Nephron (organoid): ENCODE results near the gene TXLNA.

ENCODE experiments used
- H3K27ac Mint-ChIP-seq, 3 experiments: 2 replicates each; pipeline ENCODE4 v1.8.0; 2020; ENCODE audit warnings: mixed read lengths in 3 of 3, mild to moderate bottlenecking in 2 of 3, moderate library complexity in 1 of 3
- H3K27me3 Mint-ChIP-seq: 2 replicates; pipeline ENCODE4 v1.8.0; 2021; ENCODE audit warnings: low read depth, mild to moderate bottlenecking, moderate library complexity, mixed read lengths
- H3K36me3 Mint-ChIP-seq: 2 replicates; pipeline ENCODE4 v1.8.0; 2020; ENCODE audit warnings: low read depth, mixed read lengths
- H3K4me1 Mint-ChIP-seq: 2 replicates; pipeline ENCODE4 v1.8.0; 2020; ENCODE audit warnings: mixed read lengths
- H3K4me3 Mint-ChIP-seq, 3 experiments: 2 replicates each; pipeline ENCODE4 v1.8.0; 2020; ENCODE audit warnings: mild to moderate bottlenecking in 3 of 3, mixed read lengths in 3 of 3, moderate library complexity in 2 of 3
- H3K9me3 Mint-ChIP-seq: 2 replicates; pipeline ENCODE4 v1.8.0; 2020; ENCODE audit warnings: mixed read lengths
- TF ChIP-seq, protein P1 (sequence below), 3 experiments: fragments of 200-600 bp; sonication (generic); IDR thresholded peaks; one replicate each; pipeline ENCODE4 v1.5.0; 2021; ENCODE audit warnings: antibody characterized with exemption in 3 of 3; ENCODE audit not compliant: unreplicated experiment in 3 of 3

TXLNA gene

DNA sequence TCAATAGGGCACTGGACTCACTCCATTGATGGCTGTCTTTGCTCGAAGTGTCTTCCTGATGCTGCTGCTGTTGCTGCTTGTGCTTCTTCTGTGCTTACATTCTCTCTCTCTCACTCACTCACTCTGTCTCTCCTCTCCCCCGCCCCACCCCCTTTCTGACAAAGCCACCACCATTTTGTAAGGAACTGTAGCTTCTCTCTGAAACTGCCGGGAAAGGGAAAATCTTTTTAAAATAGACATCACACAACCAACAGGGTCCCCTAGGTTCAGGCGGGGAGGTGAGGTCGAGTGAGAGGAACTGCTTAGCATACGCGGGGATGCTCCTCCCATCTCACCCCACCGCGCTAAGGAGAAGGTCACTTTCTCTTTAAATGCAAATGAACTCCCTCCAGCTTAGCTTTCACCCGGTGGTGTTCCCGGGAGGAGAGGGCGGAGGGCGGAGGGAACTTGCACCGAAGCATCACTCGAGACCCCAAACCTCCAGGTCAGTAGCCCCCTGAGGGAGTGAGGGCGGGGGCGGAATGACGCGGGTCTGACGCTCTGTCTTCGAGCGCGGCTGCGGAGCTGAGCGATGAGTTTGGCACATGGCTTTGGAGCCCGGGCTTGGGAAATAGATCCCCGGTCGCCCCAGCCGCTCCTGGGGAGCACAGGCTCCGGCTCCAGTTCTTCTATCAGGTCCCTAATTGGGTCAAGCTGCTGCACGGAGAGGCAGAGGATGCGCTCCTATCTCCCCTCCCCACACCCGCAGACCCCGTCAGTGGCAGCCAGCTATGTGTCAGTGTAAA, 20.9 kb downstream of the TXLNA start, which contains the start of gene CCDC28B:
CCDC28B (plus strand) TSS at position 370 of the 785 bp plus-strand sequence. CDS start 1,341 bp downstream, outside the sequence.
- TF ChIP-seq, protein P1, sequence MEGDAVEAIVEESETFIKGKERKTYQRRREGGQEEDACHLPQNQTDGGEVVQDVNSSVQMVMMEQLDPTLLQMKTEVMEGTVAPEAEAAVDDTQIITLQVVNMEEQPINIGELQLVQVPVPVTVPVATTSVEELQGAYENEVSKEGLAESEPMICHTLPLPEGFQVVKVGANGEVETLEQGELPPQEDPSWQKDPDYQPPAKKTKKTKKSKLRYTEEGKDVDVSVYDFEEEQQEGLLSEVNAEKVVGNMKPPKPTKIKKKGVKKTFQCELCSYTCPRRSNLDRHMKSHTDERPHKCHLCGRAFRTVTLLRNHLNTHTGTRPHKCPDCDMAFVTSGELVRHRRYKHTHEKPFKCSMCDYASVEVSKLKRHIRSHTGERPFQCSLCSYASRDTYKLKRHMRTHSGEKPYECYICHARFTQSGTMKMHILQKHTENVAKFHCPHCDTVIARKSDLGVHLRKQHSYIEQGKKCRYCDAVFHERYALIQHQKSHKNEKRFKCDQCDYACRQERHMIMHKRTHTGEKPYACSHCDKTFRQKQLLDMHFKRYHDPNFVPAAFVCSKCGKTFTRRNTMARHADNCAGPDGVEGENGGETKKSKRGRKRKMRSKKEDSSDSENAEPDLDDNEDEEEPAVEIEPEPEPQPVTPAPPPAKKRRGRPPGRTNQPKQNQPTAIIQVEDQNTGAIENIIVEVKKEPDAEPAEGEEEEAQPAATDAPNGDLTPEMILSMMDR (IDR thresholded peaks at IDR 0.05; ENCODE audit: unreplicated experiment in 3 of 3) = no peak
- H3K4me3 Mint-ChIP-seq = peak within 1 kb of the TSS; percentile 85 to 93 (median 86)
- H3K36me3 Mint-ChIP-seq = peaks cover 11% of the 10 kb centered on the region
- peak within 1 kb of the TSS; percentile 97 to 98 (median 98) for H3K27ac Mint-ChIP-seq
- peaks cover 41% of the 10 kb centered on the region for H3K4me1 Mint-ChIP-seq
- H3K9me3 Mint-ChIP-seq = no peaks in the 10 kb centered on the region
- no peaks in the 10 kb centered on the region for H3K27me3 Mint-ChIP-seq

DNA sequence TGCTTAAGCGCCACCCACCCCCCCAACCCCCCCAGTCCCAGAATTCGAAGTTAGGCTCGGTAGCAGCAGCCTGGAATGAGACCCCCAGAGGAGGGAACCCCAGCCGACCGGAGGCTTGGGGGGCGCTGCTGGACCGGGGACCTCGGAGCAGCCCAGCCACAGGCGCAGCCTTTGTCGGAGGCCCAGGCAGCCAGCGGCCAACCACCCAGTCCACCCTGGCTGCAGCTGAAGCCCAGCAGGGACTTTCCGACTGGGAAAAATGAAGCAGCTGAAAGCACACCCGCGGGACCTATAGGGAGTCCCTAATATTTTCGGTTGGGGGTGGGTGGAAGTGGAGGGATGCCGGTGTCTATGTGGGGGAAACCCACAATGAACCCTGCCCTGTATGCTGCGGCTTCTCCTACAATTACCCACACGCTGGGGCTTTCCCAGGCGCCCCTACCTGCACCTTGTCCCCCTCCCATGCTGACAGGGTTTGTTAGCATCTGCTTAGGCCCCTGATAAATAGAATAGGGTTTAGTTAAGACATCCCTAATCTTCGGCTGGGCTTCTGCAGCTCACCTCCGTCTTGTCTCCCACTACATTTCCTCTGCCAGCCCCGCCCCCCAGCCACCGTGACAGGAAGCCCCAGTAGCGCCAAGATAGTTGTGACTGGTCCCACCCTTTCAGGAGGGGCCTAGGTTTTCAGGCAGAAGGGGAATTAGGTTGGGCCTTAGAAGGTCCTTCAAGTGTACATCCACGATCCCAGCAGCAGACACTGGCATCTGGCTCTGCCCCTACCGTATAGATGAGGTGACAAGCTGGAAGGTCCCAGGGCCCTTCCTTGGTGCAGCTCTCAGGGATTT, 21.8 kb downstream of the TXLNA start:
- TF ChIP-seq, protein P1 (IDR thresholded peaks at IDR 0.05; ENCODE audit: unreplicated experiment in 3 of 3) = no peak
- peaks cover 45% of the 10 kb centered on the region for H3K4me1 Mint-ChIP-seq
- no peaks in the 10 kb centered on the region for H3K9me3 Mint-ChIP-seq
- H3K27ac Mint-ChIP-seq = peak overlapping the region; percentile 97 to 98 (median 98)
- peaks cover 9% of the 10 kb centered on the region for H3K36me3 Mint-ChIP-seq
- H3K4me3 Mint-ChIP-seq = peak overlapping the region; percentile 85 to 93 (median 86)
- H3K27me3 Mint-ChIP-seq = no peaks in the 10 kb centered on the region

DNA sequence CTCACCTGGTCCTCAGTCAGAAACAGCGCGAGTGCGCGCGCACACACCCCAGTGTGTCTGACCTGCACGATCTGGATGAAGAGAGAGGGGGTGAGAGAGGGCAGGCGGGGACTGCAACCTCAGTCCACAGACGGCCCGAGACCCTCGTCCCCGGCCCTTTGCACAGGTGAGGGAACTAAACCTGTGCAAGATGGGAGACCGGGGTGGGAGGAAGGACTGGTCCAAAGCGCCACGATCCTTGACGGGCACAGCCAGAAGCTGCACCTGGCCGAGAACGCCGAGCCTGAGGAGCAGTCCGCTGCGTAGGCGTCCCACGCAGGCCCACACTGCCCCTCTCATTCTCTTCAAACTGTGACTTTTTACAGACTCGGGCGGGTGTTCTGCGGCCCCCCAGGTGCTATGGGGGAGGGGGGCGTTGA, 25.5 kb downstream of the TXLNA start:
- no peaks in the 10 kb centered on the region for H3K9me3 Mint-ChIP-seq
- TF ChIP-seq, protein P1 (IDR thresholded peaks at IDR 0.05; ENCODE audit: unreplicated experiment in 3 of 3) = no peak
- H3K27me3 Mint-ChIP-seq = no peaks in the 10 kb centered on the region
- peak overlapping the region; percentile 44 to 82 (median 51) for H3K27ac Mint-ChIP-seq
- H3K36me3 Mint-ChIP-seq = no peaks in the 10 kb centered on the region
- peaks cover 31% of the 10 kb centered on the region for H3K4me1 Mint-ChIP-seq
- H3K4me3 Mint-ChIP-seq = peak overlapping the region; percentile 92 to 95 (median 94)

DNA sequence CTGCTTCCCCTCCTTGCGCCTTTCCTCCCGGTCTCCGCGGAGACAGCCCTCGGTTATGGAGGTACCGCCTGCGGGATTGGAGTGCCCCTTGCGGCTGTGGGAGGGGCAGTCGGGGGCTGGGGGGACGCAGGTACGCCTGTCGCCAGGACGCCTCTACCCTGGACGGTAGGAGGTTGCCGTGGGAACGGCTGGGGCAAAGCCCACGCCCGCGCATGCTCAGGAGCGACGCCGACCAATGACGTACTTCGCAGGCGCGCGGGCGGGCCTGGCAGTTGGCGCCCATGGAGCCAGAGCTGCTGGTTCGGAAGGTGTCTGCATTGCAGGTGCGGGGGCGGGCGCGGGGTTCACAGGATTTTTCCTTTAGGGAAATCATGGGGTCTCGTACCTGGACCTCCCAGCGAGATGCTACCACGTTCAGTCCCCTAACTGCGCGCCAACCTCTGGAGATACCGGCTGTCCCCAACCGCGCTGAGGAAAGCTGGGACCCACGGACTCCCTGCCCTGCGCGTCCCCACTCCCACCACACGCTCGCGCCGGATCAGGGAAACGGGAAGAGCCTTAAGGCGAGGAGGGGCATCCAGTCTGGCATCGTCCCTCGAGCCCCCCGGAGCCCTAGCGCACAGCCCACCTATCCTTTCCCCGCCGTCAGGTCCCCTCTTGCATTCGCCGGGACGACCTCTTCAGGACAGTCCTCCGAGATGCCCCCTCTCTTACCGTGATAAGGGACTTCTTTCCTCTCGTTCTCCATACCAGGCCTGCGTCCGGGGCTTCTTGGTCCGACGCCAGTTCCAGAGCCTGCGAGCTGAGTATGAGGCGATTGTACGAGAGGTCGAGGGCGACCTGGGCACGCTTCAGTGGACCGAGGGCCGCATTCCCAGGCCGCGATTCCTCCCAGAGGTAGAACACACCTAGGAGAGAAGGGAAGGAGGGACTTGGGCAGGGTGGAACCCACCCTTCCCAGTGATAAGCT, 26.2 kb downstream of the TXLNA start, which contains the start of gene IQCC:
IQCC (plus strand) TSS at position 271 of the 970 bp plus-strand sequence; CDS start at position 282, 11 bp downstream.
- no peaks in the 10 kb centered on the region for H3K9me3 Mint-ChIP-seq
- TF ChIP-seq, protein P1 (IDR thresholded peaks at IDR 0.05; ENCODE audit: unreplicated experiment in 3 of 3) = no peak
- no peaks in the 10 kb centered on the region for H3K27me3 Mint-ChIP-seq
- peak within 1 kb of the TSS; percentile 51 to 82 (median 80) for H3K27ac Mint-ChIP-seq
- H3K4me3 Mint-ChIP-seq = peak within 1 kb of the TSS; percentile 92 to 95 (median 94)
- peaks cover 26% of the 10 kb centered on the region for H3K4me1 Mint-ChIP-seq
- no peaks in the 10 kb centered on the region for H3K36me3 Mint-ChIP-seq

DNA sequence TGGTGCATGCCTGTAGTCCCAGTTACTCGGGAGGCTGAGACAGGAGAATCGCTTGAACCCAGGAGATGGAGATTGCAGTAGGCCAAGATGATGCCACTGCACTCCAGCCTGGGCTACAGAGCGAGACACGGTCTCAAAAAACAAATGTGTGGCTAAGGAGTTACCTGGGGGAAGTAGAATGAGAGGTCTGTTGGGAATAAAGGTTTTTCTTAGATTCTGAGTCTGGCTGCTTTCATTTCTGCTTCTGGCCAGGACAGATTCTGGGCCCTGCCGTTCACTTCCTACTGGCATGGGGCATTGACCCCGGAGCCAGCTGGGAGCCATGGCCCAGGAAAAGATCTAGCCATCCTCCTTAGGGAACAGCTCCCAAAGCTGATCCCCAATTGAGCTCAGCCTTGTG, 29.0 kb downstream of the TXLNA start:
- Mint-ChIP-seq H3K4me3 (peak overlapping the region in 2 of 3 experiments; percentile 32 to 40), H3K36me3 (no peaks in the 10 kb centered on the region), H3K27ac (peak overlapping the region in 1 of 3 experiments; percentile 48), H3K9me3 (no peaks in the 10 kb centered on the region), H3K27me3 (no peaks in the 10 kb centered on the region), H3K4me1 (peaks cover 11% of the 10 kb centered on the region)
- TF ChIP-seq, protein P1 (IDR thresholded peaks at IDR 0.05; ENCODE audit: unreplicated experiment in 3 of 3) = no peak
